HUES6 (cell line): ENCODE measurements around the gene GSTM3.

ENCODE experiments used
- H3K27ac ChIP-seq: 2 replicates; pipeline ENCODE4 v1.7.0; 2013; ENCODE audit warnings: low read depth, mild to moderate bottlenecking, low read length, inconsistent platforms
- H3K27me3 ChIP-seq: 2 replicates; pipeline ENCODE4 v1.6.1; 2013; ENCODE audit warnings: low read length; ENCODE audit not compliant: control insufficient read depth, insufficient read depth
- H3K36me3 ChIP-seq: 2 replicates; pipeline ENCODE4 v1.6.1; 2013; ENCODE audit warnings: low read length; ENCODE audit not compliant: control insufficient read depth, insufficient read depth
- H3K4me1 ChIP-seq: 2 replicates; pipeline ENCODE4 v1.6.1; 2013; ENCODE audit warnings: low read length; ENCODE audit not compliant: control insufficient read depth, insufficient read depth
- H3K4me3 ChIP-seq: 2 replicates; pipeline ENCODE4 v1.5.1; 2013; ENCODE audit warnings: low read depth, low read length
- H3K9ac ChIP-seq: one replicate; pipeline ENCODE4 v1.6.1; 2013; ENCODE audit warnings: mild to moderate bottlenecking, low read length
- H3K9me3 ChIP-seq: 2 replicates; pipeline ENCODE4 v1.6.1; 2013; ENCODE audit warnings: low read depth, low read length; ENCODE audit not compliant: control insufficient read depth, insufficient read depth

GSTM3 gene

GRCh38 chr1:109740615-109741373 lies at the start of gene GSTM3:
Gene GSTM3 (minus strand): TSS chr1:109741038. CDS start chr1:109740287, 751 bp downstream.
- Histone ChIP-seq H3K27me3 (peaks cover 48% of the 10 kb centered on the region), H3K36me3 (peaks cover 21% of the 10 kb centered on the region; the same call in 1 of the 2 replicates), H3K9me3 (no peaks in the 10 kb centered on the region), H3K27ac (no peak within 1 kb of the TSS), H3K4me3 (peak within 1 kb of the TSS; percentile 73), H3K4me1 (peaks cover 12% of the 10 kb centered on the region; the same call in 1 of the 2 replicates), H3K9ac (peak within 1 kb of the TSS; percentile 68)

- Histone ChIP-seq H3K36me3 (no peaks in the 10 kb centered on the region), H3K9ac (no peak overlapping the region), H3K4me3 (no peak overlapping the region), H3K9me3 (no peaks in the 10 kb centered on the region), H3K4me1 (peaks cover 53% of the 10 kb centered on the region), H3K27ac (no peak overlapping the region), H3K27me3 (no peaks in the 10 kb centered on the region)
These were observed 49.5 kb upstream of the GSTM3 start for GRCh38 chr1:109790329-109790728.

GRCh38 chr1:109789551-109790180 lies 48.8 kb upstream of the GSTM3 start:
- peaks cover 49% of the 10 kb centered on the region for H3K4me1 ChIP-seq
- no peak overlapping the region for H3K4me3 ChIP-seq
- H3K9me3 ChIP-seq = no peaks in the 10 kb centered on the region
- no peak overlapping the region for H3K27ac ChIP-seq
- H3K36me3 ChIP-seq = no peaks in the 10 kb centered on the region
- H3K27me3 ChIP-seq = no peaks in the 10 kb centered on the region
- H3K9ac ChIP-seq = no peak overlapping the region

GRCh38 chr1:109788695-109789521 lies 48.1 kb upstream of the GSTM3 start:
- no peak overlapping the region for H3K4me3 ChIP-seq
- no peak overlapping the region for H3K27ac ChIP-seq
- no peaks in the 10 kb centered on the region for H3K9me3 ChIP-seq
- H3K4me1 ChIP-seq = peaks cover 42% of the 10 kb centered on the region
- no peaks in the 10 kb centered on the region for H3K27me3 ChIP-seq
- H3K36me3 ChIP-seq = no peaks in the 10 kb centered on the region
- no peak overlapping the region for H3K9ac ChIP-seq

- no peak overlapping the region for H3K27ac ChIP-seq
- H3K4me3 ChIP-seq = no peak overlapping the region
- H3K27me3 ChIP-seq = no peaks in the 10 kb centered on the region
- H3K9me3 ChIP-seq = no peaks in the 10 kb centered on the region
- no peaks in the 10 kb centered on the region for H3K36me3 ChIP-seq
- H3K4me1 ChIP-seq = peaks cover 40% of the 10 kb centered on the region
- no peak overlapping the region for H3K9ac ChIP-seq
These were observed 47.2 kb upstream of the GSTM3 start for GRCh38 chr1:109787845-109788601.

- no peaks in the 10 kb centered on the region for H3K36me3 ChIP-seq
- peaks cover 40% of the 10 kb centered on the region for H3K4me1 ChIP-seq
- no peak overlapping the region for H3K27ac ChIP-seq
These were observed 46.5 kb upstream of the GSTM3 start for GRCh38 chr1:109787211-109787844.

GRCh38 chr1:109786531-109787021 lies 45.7 kb upstream of the GSTM3 start:
- Histone ChIP-seq H3K36me3 (no peaks in the 10 kb centered on the region), H3K27ac (no peak overlapping the region), H3K4me1 (peaks cover 34% of the 10 kb centered on the region), H3K27me3 (no peaks in the 10 kb centered on the region), H3K9ac (no peak overlapping the region), H3K4me3 (no peak overlapping the region), H3K9me3 (no peaks in the 10 kb centered on the region)

More at GRCh38 chr1:109787211-109787844, 46.5 kb upstream of the GSTM3 start:
- H3K27me3 ChIP-seq = no peaks in the 10 kb centered on the region
- H3K9ac ChIP-seq = no peak overlapping the region
- H3K9me3 ChIP-seq = no peaks in the 10 kb centered on the region
- H3K4me3 ChIP-seq = no peak overlapping the region

- no peak overlapping the region for H3K27ac ChIP-seq
- H3K4me1 ChIP-seq = peaks cover 29% of the 10 kb centered on the region
- H3K36me3 ChIP-seq = no peaks in the 10 kb centered on the region
- no peak overlapping the region for H3K4me3 ChIP-seq
- H3K27me3 ChIP-seq = no peaks in the 10 kb centered on the region
- H3K9ac ChIP-seq = no peak overlapping the region
- H3K9me3 ChIP-seq = peaks cover 2% of the 10 kb centered on the region; the same call in 1 of the 2 replicates
These were observed 45.3 kb upstream of the GSTM3 start for GRCh38 chr1:109786112-109786480.

- H3K9ac ChIP-seq = no peak overlapping the region
- no peaks in the 10 kb centered on the region for H3K36me3 ChIP-seq
- no peak overlapping the region for H3K27ac ChIP-seq
- peaks cover 7% of the 10 kb centered on the region; the same call in 1 of the 2 replicates for H3K9me3 ChIP-seq
- no peak overlapping the region for H3K4me3 ChIP-seq
- H3K4me1 ChIP-seq = peaks cover 24% of the 10 kb centered on the region
- H3K27me3 ChIP-seq = no peaks in the 10 kb centered on the region
These were observed 44.7 kb upstream of the GSTM3 start for GRCh38 chr1:109785446-109786111.
